IMR-90 (cell line): ENCODE data around the gene C1orf167. TPM values are rescaled to one million over a fixed set of nuclear protein-coding genes. Genes with fewer than 3 reads are reported as not detected.

ENCODE experiments used
- ATAC-seq: fragments of 200-7000 bp; cut with Tn5 transposase; 2 replicates; pipeline ENCODE4 v1.9.1; 2020; ENCODE audit warnings: low read depth, mild to moderate bottlenecking, moderate library complexity
- BruUV-seq: library from RNA; stranded (reverse); fragments of 400-500 nt; replicated peaks from 2 replicates; lab custom pipeline; 2021; lab: Mats Ljungman, UMichigan
- CTCF ChIA-PET: fragments of 300-600 bp; formaldehyde crosslinking; extraction: SDS; loops from one replicate; lab custom pipeline; 2021; ENCODE audit warnings: antibody characterized with exemption; lab: Yijun Ruan, JAX
- POLR2A ChIA-PET: fragments of 300-600 bp; sonication (Branson Sonifier 250); formaldehyde crosslinking; loops from one replicate; lab custom pipeline; 2022; ENCODE audit warnings: antibody characterized with exemption; ENCODE audit not compliant: unreplicated experiment; lab: Charles Lee
- DNase-seq: peaks from one replicate; pipeline ENCODE4 v3.0.0; 2013
- H2AFZ ChIP-seq: replicated peaks from 2 replicates; pipeline ENCODE3; 2013; ENCODE audit warnings: low read length, mild to moderate bottlenecking; ENCODE audit not compliant: poor library complexity
- H2AK5ac ChIP-seq: 2 replicates; pipeline ENCODE4 v1.6.1; 2013; ENCODE audit warnings: low read depth, low read length, inconsistent platforms
- H2AK9ac ChIP-seq: replicated peaks from 2 replicates; pipeline ENCODE3; 2013; ENCODE audit warnings: mild to moderate bottlenecking, low read depth, low read length, moderate library complexity; ENCODE audit not compliant: poor library complexity
- H2BK120ac ChIP-seq: 2 replicates; pipeline ENCODE4 v1.6.1; 2013; ENCODE audit warnings: low read depth, low read length, inconsistent platforms
- H2BK15ac ChIP-seq: 3 replicates; pipeline ENCODE4 v1.6.1; 2013; ENCODE audit warnings: low read depth, low read length, inconsistent platforms
- H2BK20ac ChIP-seq: 2 replicates; pipeline ENCODE4 v1.6.1; 2013; ENCODE audit warnings: low read depth, mild to moderate bottlenecking, inconsistent platforms, low read length, moderate library complexity
- H2BK5ac ChIP-seq: 2 replicates; pipeline ENCODE4 v1.6.1; 2013; ENCODE audit warnings: mild to moderate bottlenecking, low read depth, low read length, inconsistent platforms; ENCODE audit not compliant: poor library complexity, severe bottlenecking
- H3K14ac ChIP-seq: replicated peaks from 2 replicates; pipeline ENCODE4 v1.6.1; 2013; ENCODE audit warnings: low read depth, low read length, inconsistent platforms
- H3K18ac ChIP-seq: 2 replicates; pipeline ENCODE4 v1.6.1; 2013; ENCODE audit warnings: low read depth, low read length, control low read depth
- H3K23ac ChIP-seq: 2 replicates; pipeline ENCODE4 v1.6.1; 2013; ENCODE audit warnings: low read depth, low read length, inconsistent platforms
- H3K27ac ChIP-seq: 2 replicates; pipeline ENCODE4 v1.5.1; 2013; ENCODE audit warnings: mild to moderate bottlenecking, control low read depth, low read length; ENCODE audit not compliant: insufficient read depth
- H3K27me3 ChIP-seq: 2 replicates; pipeline ENCODE4 v1.6.1; 2013; ENCODE audit warnings: low read length; ENCODE audit not compliant: control insufficient read depth, insufficient read depth
- H3K36me3 ChIP-seq: 2 replicates; pipeline ENCODE4 v1.6.1; 2013; ENCODE audit warnings: low read length, mixed read lengths; ENCODE audit not compliant: control insufficient read depth, insufficient read depth
- H3K4ac ChIP-seq: 2 replicates; pipeline ENCODE4 v1.6.1; 2013; ENCODE audit warnings: low read depth, low read length, inconsistent platforms
- H3K4me1 ChIP-seq: 2 replicates; pipeline ENCODE4 v1.6.1; 2013; ENCODE audit warnings: low read length, mixed read lengths; ENCODE audit not compliant: control insufficient read depth, insufficient read depth
- H3K4me2 ChIP-seq: 2 replicates; pipeline ENCODE4 v1.6.1; 2013; ENCODE audit warnings: low read depth, mild to moderate bottlenecking, control low read depth, low read length, moderate library complexity
- H3K4me3 ChIP-seq: 2 replicates; pipeline ENCODE4 v1.5.1; 2013; ENCODE audit warnings: low read depth, mild to moderate bottlenecking, control low read depth, low read length, moderate library complexity; ENCODE audit not compliant: insufficient read depth
- H3K56ac ChIP-seq: 2 replicates; pipeline ENCODE4 v1.6.1; 2013; ENCODE audit warnings: low read length, inconsistent platforms; ENCODE audit not compliant: insufficient read depth; ENCODE audit errors: extremely low read depth
- H3K79me1 ChIP-seq, 2 experiments: 2 replicates each; pipeline ENCODE4 v1.6.1; 2013; ENCODE audit warnings: low read length in 2 of 2, inconsistent platforms in 1 of 2, low read depth in 1 of 2
- H3K9ac ChIP-seq: 2 replicates; pipeline ENCODE4 v1.6.1; 2013; ENCODE audit warnings: low read depth, low read length, control low read depth
- H3K9me1 ChIP-seq: 2 replicates; pipeline ENCODE4 v1.6.1; 2013; ENCODE audit warnings: low read length, inconsistent platforms; ENCODE audit not compliant: insufficient read depth
- H3K9me3 ChIP-seq: 2 replicates; pipeline ENCODE4 v1.6.1; 2013; ENCODE audit warnings: low read length; ENCODE audit not compliant: control insufficient read depth, insufficient read depth
- H4K20me1 ChIP-seq: 2 replicates; pipeline ENCODE4 v1.6.1; 2013; ENCODE audit warnings: low read length, inconsistent platforms; ENCODE audit not compliant: insufficient read depth
- H4K5ac ChIP-seq: 2 replicates; pipeline ENCODE4 v1.6.1; 2013; ENCODE audit warnings: mild to moderate bottlenecking, low read depth, low read length, control low read depth
- H4K8ac ChIP-seq, 2 experiments: 2 replicates each; pipeline ENCODE4 v1.6.1; 2013; ENCODE audit warnings: low read depth in 2 of 2, low read length in 2 of 2, control low read depth in 1 of 2, inconsistent platforms in 1 of 2
- H4K91ac ChIP-seq: 2 replicates; pipeline ENCODE4 v1.6.1; 2013; ENCODE audit warnings: low read depth, low read length, inconsistent platforms; ENCODE audit not compliant: insufficient read depth
- MAFK ChIP-seq: IDR thresholded peaks from 2 replicates; pipeline ENCODE4 v1.6.1; 2012; ENCODE audit warnings: low read depth, low read length, improper control_type of control experiment
- POLR2A ChIP-seq: IDR thresholded peaks from 2 replicates; pipeline ENCODE4 v1.6.1; 2012; ENCODE audit warnings: mild to moderate bottlenecking, low read depth, low read length
- WGBS, 2 experiments: methylation state at CpG; one replicate each; pipeline versions ENCODE4 v1.1.5 to v1.1.7; 2013; ENCODE audit warnings: missing lambda C conversion rate in 2 of 2; ENCODE audit not compliant: insufficient read length in 1 of 2; ENCODE audit errors: extremely low coverage in 2 of 2; 5-methylcytosine and 5-hydroxymethylcytosine counted together
- dilution Hi-C: fragments of 300-500 bp; cut with HindIII; formaldehyde crosslinking; loops from one replicate; pipeline ENCODE4 v1.14.3; 2018; ENCODE audit warnings: low sequenced_read_pairs; ENCODE audit not compliant: unreplicated experiment
- in situ Hi-C: fragments of 300-500 bp; cut with MboI; formaldehyde crosslinking; loops from 3 replicates; pipeline ENCODE4 v1.14.3; 2019; ENCODE audit warnings: low sequenced_read_pairs, inconsistent platforms, mixed read lengths
- intact Hi-C: fragments of 100-400 bp; cut with micrococcal nuclease; formaldehyde crosslinking; loops from 2 replicates; pipeline ENCODE4 v1.10.0; 2022
- polyA plus RNA-seq, 3 experiments: library from polyadenylated mRNA; depleted of rRNA; stranded (reverse); fragments of >200 nt; gene quantifications; 2 replicates each; pipeline ENCODE4 v1.2.3, GENCODE V29; 2012; ENCODE audit warnings: low replicate concordance in 1 of 3
- total RNA-seq: library from RNA; depleted of rRNA; stranded (reverse); fragments of >200 nt; gene quantifications from 2 replicates; pipeline ENCODE4 v1.2.3, GENCODE V29; 2012

C1orf167 gene
- total and polyA plus RNA-seq, 2 of the 4 experiments (the other 2 are of a cell fraction): under 0.01 to 0.15 TPM

GRCh38 chr1:11729498-11730428 is 32.2 kb upstream of the C1orf167 start:
- DNase-seq (no peak), ATAC-seq (no peak)
- Histone ChIP-seq H3K4ac (no peak overlapping the region; the same call in 1 of the 2 replicates), H3K56ac (no peak overlapping the region), H3K9me1 (peaks cover 10% of the 10 kb centered on the region), H2AK5ac (peak overlapping the region; percentile 33; the same call in 1 of the 2 replicates), H2BK20ac (no peak overlapping the region), H3K79me1 (no peaks in the 10 kb centered on the region), H4K20me1 (no peaks in the 10 kb centered on the region), H2BK15ac (no peak overlapping the region; the same call in 2 of the 3 replicates), H3K27ac (no peak overlapping the region), H3K23ac (no peak overlapping the region), H2AFZ (peak overlapping the region; percentile 81), H3K36me3 (no peaks in the 10 kb centered on the region), H3K18ac (no peak overlapping the region), H2BK120ac (no peak overlapping the region), H3K27me3 (peaks cover 3% of the 10 kb centered on the region), H3K4me2 (no peak overlapping the region), H3K9ac (no peak overlapping the region), H2AK9ac (peak overlapping the region; percentile 90), H4K91ac (no peak overlapping the region), H3K4me1 (peaks cover 13% of the 10 kb centered on the region), H4K5ac (no peak overlapping the region), H2BK5ac (no peak overlapping the region), H4K8ac (peak overlapping the region; percentile 1 to 35; a peak in 1 of 4 replicates), H3K9me3 (no peaks in the 10 kb centered on the region), H3K4me3 (no peak overlapping the region), H3K14ac (no peak overlapping the region)
- WGBS, 2 experiments: 65% methylated on average over 7 of the region's 26 CpGs; no CpG with 5 or more reads in 1 of the 2 experiments
- CTCF ChIA-PET: no interaction called here
- POLR2A ChIA-PET: no interaction called here
- in situ Hi-C loops: no loop called here
- TF ChIP-seq POLR2A (no peak), MAFK (no peak)
- no TSS peak for BruUV-seq
- dilution Hi-C loops: no loop called here
- intact Hi-C loops: loop anchor here (10.0 kb wide), 1 partner anchor 455 kb away; the partner anchor contains the start of gene UBIAD1
